SK-N-SH treated with all-trans-retinoic acid at 6 μM for 48 hours (cell line): ENCODE results near the gene CD99.
"Not testable (repeated sequence)": the region's sequence is repeated elsewhere in the genome, so short reads cannot be mapped to it uniquely, and the experiment has no call there.

Source experiments
- ATAC-seq: fragments of 200-7000 bp; cut with Tn5 transposase; 3 replicates; pipeline ENCODE4 v1.9.1; 2020; ENCODE audit warnings: mild to moderate bottlenecking, moderate library complexity
- ARNTL ChIP-seq: fragments of 450-650 bp; formaldehyde crosslinking; IDR thresholded peaks from 2 replicates; pipeline ENCODE4 v1.5.0; 2020; ENCODE audit warnings: low read depth, mild to moderate bottlenecking, moderate library complexity, borderline replicate concordance
- CREB5 ChIP-seq: fragments of 250-450 bp; sonication (Bioruptor Pico); IDR thresholded peaks from 2 replicates; pipeline ENCODE4 v1.5.1; 2020; ENCODE audit warnings: low read depth, mild to moderate bottlenecking, moderate library complexity
- CSDC2 ChIP-seq: fragments of 250-450 bp; sonication (Bioruptor Pico); IDR thresholded peaks from 2 replicates; pipeline ENCODE4 v1.5.0; 2020; ENCODE audit warnings: mild to moderate bottlenecking, moderate library complexity
- CSRNP3 ChIP-seq: fragments of 250-450 bp; sonication (Bioruptor Pico); IDR thresholded peaks from 2 replicates; pipeline ENCODE4 v1.5.1; 2021; ENCODE audit warnings: mild to moderate bottlenecking, moderate library complexity
- ESRRG ChIP-seq: fragments of 250-450 bp; sonication (Bioruptor Pico); IDR thresholded peaks from 2 replicates; pipeline ENCODE4 v1.6.1; 2021; ENCODE audit warnings: mild to moderate bottlenecking
- GLIS3 ChIP-seq: fragments of 250-450 bp; sonication (Bioruptor Pico); IDR thresholded peaks from 2 replicates; pipeline ENCODE4 v1.5.0; 2020; ENCODE audit warnings: mild to moderate bottlenecking, moderate library complexity
- ISL1 ChIP-seq: fragments of 250-450 bp; sonication (Bioruptor Pico); IDR thresholded peaks from 2 replicates; pipeline ENCODE4 v2.1.2; 2022; ENCODE audit warnings: mild to moderate bottlenecking, moderate library complexity
- OSR1 ChIP-seq: fragments of 250-450 bp; sonication (Bioruptor Pico); IDR thresholded peaks from 2 replicates; pipeline ENCODE4 v1.8.0; 2022; ENCODE audit warnings: moderate library complexity, mild to moderate bottlenecking, inconsistent platforms
- PATZ1 ChIP-seq: fragments of 250-450 bp; sonication (Bioruptor Pico); IDR thresholded peaks from 2 replicates; pipeline ENCODE4 v1.8.0; 2020; ENCODE audit warnings: mild to moderate bottlenecking, moderate library complexity, borderline replicate concordance
- POU6F1 ChIP-seq: fragments of 250-450 bp; sonication (Bioruptor Pico); IDR thresholded peaks from 2 replicates; pipeline ENCODE4 v1.8.0; 2021; ENCODE audit warnings: low read depth, mild to moderate bottlenecking, moderate library complexity, borderline replicate concordance
- PPARA ChIP-seq: fragments of 250-450 bp; sonication (Bioruptor Pico); IDR thresholded peaks from 2 replicates; pipeline ENCODE4 v1.5.0; 2020; ENCODE audit warnings: mild to moderate bottlenecking, borderline replicate concordance
- RARB ChIP-seq: fragments of 250-450 bp; sonication (Bioruptor Pico); IDR thresholded peaks from 2 replicates; pipeline ENCODE4 v1.8.0; 2021; ENCODE audit warnings: mild to moderate bottlenecking, moderate library complexity
- TCF4 ChIP-seq: fragments of 250-450 bp; sonication (Bioruptor Pico); IDR thresholded peaks from 2 replicates; pipeline ENCODE4 v1.8.0; 2021; ENCODE audit warnings: mild to moderate bottlenecking, moderate library complexity, borderline replicate concordance
- TOX ChIP-seq: fragments of 250-450 bp; sonication (Bioruptor Pico); IDR thresholded peaks from 2 replicates; pipeline ENCODE4 v1.8.0; 2021; ENCODE audit warnings: mild to moderate bottlenecking, moderate library complexity, borderline replicate concordance
- TSHZ2 ChIP-seq: fragments of 250-450 bp; sonication (Bioruptor Pico); IDR thresholded peaks from 2 replicates; pipeline ENCODE4 v1.5.0; 2020; ENCODE audit warnings: mild to moderate bottlenecking, moderate library complexity
- ZC3H10 ChIP-seq: fragments of 250-450 bp; sonication (Bioruptor Pico); IDR thresholded peaks from 2 replicates; pipeline ENCODE4 v1.5.1; 2021; ENCODE audit warnings: mild to moderate bottlenecking, moderate library complexity
- ZFP3 ChIP-seq: fragments of 250-450 bp; sonication (Bioruptor Pico); IDR thresholded peaks from 2 replicates; pipeline ENCODE4 v1.5.0; 2020; ENCODE audit warnings: mild to moderate bottlenecking, moderate library complexity
- ZFP30 ChIP-seq: fragments of 450-650 bp; formaldehyde crosslinking; IDR thresholded peaks from 2 replicates; pipeline ENCODE4 v1.5.0; 2022; ENCODE audit warnings: mild to moderate bottlenecking, moderate library complexity
- ZNF565 ChIP-seq: fragments of 450-650 bp; formaldehyde crosslinking; conservative IDR thresholded peaks from 2 replicates; pipeline ENCODE4 v1.5.0; 2020; ENCODE audit warnings: low read depth, mild to moderate bottlenecking, moderate library complexity
- ZNF70 ChIP-seq: fragments of 450-650 bp; formaldehyde crosslinking; IDR thresholded peaks from 2 replicates; pipeline ENCODE4 v1.5.0; 2020; ENCODE audit warnings: mild to moderate bottlenecking, moderate library complexity
- ZNF8 ChIP-seq: fragments of 450-650 bp; formaldehyde crosslinking; IDR thresholded peaks from 2 replicates; pipeline ENCODE4 v1.5.0; 2020; ENCODE audit warnings: mild to moderate bottlenecking, moderate library complexity

CD99 gene

GRCh38 chrX:2741386-2741785, 50.3 kb downstream of the CD99 start:
- TF ChIP-seq ARNTL, result no peak
- TF ChIP-seq ZFP3 (CRISPR knock-in tag), result no peak
- no peak for TF ChIP-seq CREB5 (CRISPR knock-in tag)
- no peak for TF ChIP-seq TCF4
- no peak for TF ChIP-seq POU6F1
- TF ChIP-seq ZNF70 (CRISPR knock-in tag), result no peak
- no peak for TF ChIP-seq OSR1
- TF ChIP-seq ESRRG (CRISPR knock-in tag), result no peak
- TF ChIP-seq ISL1 (CRISPR knock-in tag), result no peak
- no peak for TF ChIP-seq ZNF8 (CRISPR knock-in tag)
- no peak for TF ChIP-seq PATZ1 (CRISPR knock-in tag)
- no peak for TF ChIP-seq ZFP30 (CRISPR knock-in tag)
- no peak for TF ChIP-seq PPARA (CRISPR knock-in tag)
- TF ChIP-seq CSRNP3 (CRISPR knock-in tag), result no peak
- no peak for TF ChIP-seq ZNF565 (CRISPR knock-in tag)
- TF ChIP-seq TSHZ2 (CRISPR knock-in tag), result no peak
- no peak for TF ChIP-seq RARB (CRISPR knock-in tag)
- no peak for ATAC-seq

- not testable (repeated sequence) for ATAC-seq
Measured at GRCh38 chrX:2746250-2746649, 55.2 kb downstream of the CD99 start.

- no peak for ATAC-seq
- TF ChIP-seq ZNF565 (CRISPR knock-in tag) (no peak), ISL1 (CRISPR knock-in tag) (no peak), TOX (CRISPR knock-in tag) (no peak), CSDC2 (CRISPR knock-in tag) (no peak), CSRNP3 (CRISPR knock-in tag) (no peak), TCF4 (no peak), ZNF70 (CRISPR knock-in tag) (no peak), GLIS3 (CRISPR knock-in tag) (no peak), ARNTL (no peak), ZNF8 (CRISPR knock-in tag) (no peak), ZFP3 (CRISPR knock-in tag) (no peak), ZC3H10 (CRISPR knock-in tag) (no peak)
Measured at GRCh38 chrX:2748171-2748814, 57.2 kb downstream of the CD99 start.
